PC-9 (cell line): ENCODE results near the gene EWSR1. TPM values are rescaled to one million over a fixed set of nuclear protein-coding genes. Genes with fewer than 3 reads are reported as not detected.

Experiments
- BruUV-seq: library from RNA; stranded (reverse); fragments of 400-500 nt; replicated peaks from 2 replicates; lab custom pipeline; 2021; lab: Mats Ljungman, UMichigan
- CTCF ChIA-PET: fragments of 300-600 bp; sonication (Branson Sonifier 250); formaldehyde crosslinking; loops from one replicate; lab custom pipeline; 2022; ENCODE audit warnings: antibody characterized with exemption; lab: Charles Lee
- POLR2A ChIA-PET: fragments of 300-600 bp; sonication (Branson Sonifier 250); formaldehyde crosslinking; loops from one replicate; lab custom pipeline; 2022; ENCODE audit warnings: antibody characterized with exemption; ENCODE audit not compliant: unreplicated experiment; lab: Charles Lee
- DNase-seq, 2 experiments: peaks; one replicate each; pipeline versions ENCODE4 v3.0.0 to v3.0.0-alpha.2; 2015 to 2022; ENCODE audit warnings: mixed read lengths in 1 of 2
- H2AFZ ChIP-seq: fragments of 200-600 bp; sonication (generic); 2 replicates; pipeline ENCODE4 v1.8.1; 2017; ENCODE audit warnings: antibody characterized with exemption
- H3F3A ChIP-seq: fragments of 200-600 bp; sonication (generic); 2 replicates; pipeline ENCODE4 v1.8.1; 2017; ENCODE audit warnings: antibody characterized with exemption, mild to moderate bottlenecking, low read depth; ENCODE audit not compliant: insufficient read depth
- H3K27ac ChIP-seq: fragments of 200-600 bp; sonication (generic); 2 replicates; pipeline ENCODE4 v1.6.1; 2016; ENCODE audit warnings: mixed run types
- H3K27me3 ChIP-seq: fragments of 200-600 bp; sonication (generic); 2 replicates; pipeline ENCODE4 v1.6.1; 2016; ENCODE audit warnings: low read depth, mixed run types; ENCODE audit not compliant: insufficient read depth
- H3K36me3 ChIP-seq: fragments of 200-600 bp; sonication (generic); 2 replicates; pipeline ENCODE4 v1.6.1; 2016; ENCODE audit warnings: low read depth, mixed run types
- H3K4me1 ChIP-seq: fragments of 200-600 bp; sonication (generic); replicated peaks from 2 replicates; pipeline ENCODE4 v1.6.1; 2016; ENCODE audit warnings: mixed run types; ENCODE audit not compliant: insufficient read depth
- H3K4me2 ChIP-seq: fragments of 200-600 bp; sonication (generic); 2 replicates; pipeline ENCODE4 v1.6.1; 2017; ENCODE audit warnings: mixed run types
- H3K4me3 ChIP-seq: fragments of 200-600 bp; sonication (generic); 2 replicates; pipeline ENCODE4 v1.6.1; 2016; ENCODE audit warnings: mixed run types
- H3K79me2 ChIP-seq: fragments of 200-600 bp; sonication (generic); 2 replicates; pipeline ENCODE4 v1.6.1; 2017; ENCODE audit warnings: low read depth, mixed run types
- H3K9me2 ChIP-seq: fragments of 200-600 bp; sonication (generic); 2 replicates; pipeline ENCODE4 v1.8.1; 2017; ENCODE audit warnings: mild to moderate bottlenecking; ENCODE audit not compliant: insufficient read depth
- H3K9me3 ChIP-seq: fragments of 200-600 bp; sonication (generic); 2 replicates; pipeline ENCODE4 v1.8.1; 2016; ENCODE audit warnings: low read depth; ENCODE audit not compliant: insufficient read depth
- H4K20me1 ChIP-seq: fragments of 200-600 bp; sonication (generic); 2 replicates; pipeline ENCODE4 v1.8.1; 2017; ENCODE audit not compliant: insufficient read depth
- EZH2 ChIP-seq: fragments of 200-600 bp; sonication (generic); IDR thresholded peaks from 2 replicates; pipeline ENCODE4 v1.8.0; 2017; ENCODE audit warnings: antibody characterized with exemption, low read depth
- intact Hi-C: fragments of 100-400 bp; cut with micrococcal nuclease; formaldehyde crosslinking; loops from one replicate; pipeline ENCODE4 v1.10.0; 2022; ENCODE audit not compliant: unreplicated experiment
- total RNA-seq: library from RNA; stranded (reverse); gene quantifications from 2 replicates; pipeline ENCODE4 v1.2.3, GENCODE V29; 2021
- TF ChIP-seq, protein P1 (sequence below): fragments of 200-600 bp; sonication (generic); conservative IDR thresholded peaks from 2 replicates; pipeline ENCODE4 v1.6.1; 2017; ENCODE audit warnings: mixed run types, antibody characterized with exemption, mild to moderate bottlenecking, moderate library complexity

The EWSR1 gene
- total RNA-seq, 1 experiment from 2014 or later: 200 TPM

DNA sequence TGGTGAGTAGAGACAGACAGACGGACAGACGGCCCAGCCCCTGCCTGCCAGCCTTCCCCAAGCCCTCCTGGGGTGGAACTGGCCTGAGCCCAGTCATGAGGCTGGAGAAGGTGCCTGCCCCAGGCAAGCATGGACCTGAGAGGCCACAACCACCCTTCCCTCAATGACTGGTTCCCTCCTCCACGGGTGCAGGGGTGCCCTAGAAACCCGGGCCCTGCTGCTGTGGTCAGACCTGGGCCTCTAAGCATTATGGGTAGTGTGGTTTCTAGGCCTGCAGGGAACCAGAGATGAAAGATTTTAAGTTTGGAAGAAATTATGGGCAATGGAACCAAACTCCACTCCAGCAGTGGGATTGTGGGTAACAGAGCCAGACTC is 13.8 kb upstream of the EWSR1 start:
- H3K4me3 ChIP-seq: no peak overlapping the region
- no peaks in the 10 kb centered on the region for H3K9me2 ChIP-seq
- no peaks in the 10 kb centered on the region for H4K20me1 ChIP-seq
- H3K36me3 ChIP-seq: no peaks in the 10 kb centered on the region
- no peaks in the 10 kb centered on the region for H3K79me2 ChIP-seq
- H2AFZ ChIP-seq: no peak overlapping the region
- TF ChIP-seq EZH2: no peak
- TF ChIP-seq, protein P1, sequence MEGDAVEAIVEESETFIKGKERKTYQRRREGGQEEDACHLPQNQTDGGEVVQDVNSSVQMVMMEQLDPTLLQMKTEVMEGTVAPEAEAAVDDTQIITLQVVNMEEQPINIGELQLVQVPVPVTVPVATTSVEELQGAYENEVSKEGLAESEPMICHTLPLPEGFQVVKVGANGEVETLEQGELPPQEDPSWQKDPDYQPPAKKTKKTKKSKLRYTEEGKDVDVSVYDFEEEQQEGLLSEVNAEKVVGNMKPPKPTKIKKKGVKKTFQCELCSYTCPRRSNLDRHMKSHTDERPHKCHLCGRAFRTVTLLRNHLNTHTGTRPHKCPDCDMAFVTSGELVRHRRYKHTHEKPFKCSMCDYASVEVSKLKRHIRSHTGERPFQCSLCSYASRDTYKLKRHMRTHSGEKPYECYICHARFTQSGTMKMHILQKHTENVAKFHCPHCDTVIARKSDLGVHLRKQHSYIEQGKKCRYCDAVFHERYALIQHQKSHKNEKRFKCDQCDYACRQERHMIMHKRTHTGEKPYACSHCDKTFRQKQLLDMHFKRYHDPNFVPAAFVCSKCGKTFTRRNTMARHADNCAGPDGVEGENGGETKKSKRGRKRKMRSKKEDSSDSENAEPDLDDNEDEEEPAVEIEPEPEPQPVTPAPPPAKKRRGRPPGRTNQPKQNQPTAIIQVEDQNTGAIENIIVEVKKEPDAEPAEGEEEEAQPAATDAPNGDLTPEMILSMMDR: no peak
- no peaks in the 10 kb centered on the region for H3K27me3 ChIP-seq
- H3K4me2 ChIP-seq: no peak overlapping the region
- intact Hi-C loops: no loop called here
- no peak overlapping the region for H3K27ac ChIP-seq
- no peaks in the 10 kb centered on the region for H3F3A ChIP-seq
- BruUV-seq: no TSS peak
- ChIA-PET CTCF (no interaction called here), POLR2A (no interaction called here)
- H3K4me1 ChIP-seq: no peaks in the 10 kb centered on the region
- no peak for DNase-seq
- H3K9me3 ChIP-seq: no peaks in the 10 kb centered on the region

DNA sequence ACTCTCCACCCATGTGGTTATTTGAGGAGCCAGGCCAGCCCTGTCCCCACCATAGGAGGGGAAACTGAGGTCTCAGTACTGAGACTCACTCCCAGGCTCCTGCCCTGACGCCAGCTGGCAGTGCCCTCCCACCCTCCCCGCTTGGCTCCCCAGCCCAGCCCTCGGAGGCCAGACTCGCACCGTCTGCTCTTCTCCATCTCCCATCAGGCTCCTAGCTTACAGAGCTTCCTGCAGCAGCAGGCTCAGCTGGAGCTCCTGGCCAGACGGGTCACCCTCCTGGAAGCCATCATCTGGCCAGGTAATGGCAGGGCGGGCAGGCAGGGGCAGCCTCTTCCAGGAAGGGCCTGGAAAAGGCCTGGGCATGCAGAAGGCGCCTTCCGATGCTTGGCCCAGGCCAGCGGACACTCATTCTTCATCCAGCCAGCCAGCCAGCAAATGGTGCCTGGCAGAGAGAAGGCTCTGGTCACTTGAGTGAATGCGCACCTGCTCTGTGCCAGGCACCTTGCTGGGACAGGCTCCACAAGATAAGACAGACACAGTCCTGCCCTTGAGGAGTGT is 12.9 kb upstream of the EWSR1 start:
- CTCF ChIA-PET: no interaction called here
- POLR2A ChIA-PET: no interaction called here
- no peaks in the 10 kb centered on the region for H3F3A ChIP-seq
- H3K36me3 ChIP-seq: no peaks in the 10 kb centered on the region
- no peaks in the 10 kb centered on the region for H3K79me2 ChIP-seq
- no peaks in the 10 kb centered on the region for H3K4me1 ChIP-seq
- DNase-seq: no peak
- H2AFZ ChIP-seq: no peak overlapping the region
- BruUV-seq: no TSS peak
- H3K4me3 ChIP-seq: no peak overlapping the region
- no peaks in the 10 kb centered on the region for H3K9me3 ChIP-seq
- TF ChIP-seq EZH2: no peak
- TF ChIP-seq, protein P1: no peak
- no peaks in the 10 kb centered on the region for H3K9me2 ChIP-seq
- intact Hi-C loops: no loop called here
- H3K4me2 ChIP-seq: no peak overlapping the region
- H4K20me1 ChIP-seq: no peaks in the 10 kb centered on the region
- H3K27ac ChIP-seq: no peak overlapping the region
- H3K27me3 ChIP-seq: no peaks in the 10 kb centered on the region

DNA sequence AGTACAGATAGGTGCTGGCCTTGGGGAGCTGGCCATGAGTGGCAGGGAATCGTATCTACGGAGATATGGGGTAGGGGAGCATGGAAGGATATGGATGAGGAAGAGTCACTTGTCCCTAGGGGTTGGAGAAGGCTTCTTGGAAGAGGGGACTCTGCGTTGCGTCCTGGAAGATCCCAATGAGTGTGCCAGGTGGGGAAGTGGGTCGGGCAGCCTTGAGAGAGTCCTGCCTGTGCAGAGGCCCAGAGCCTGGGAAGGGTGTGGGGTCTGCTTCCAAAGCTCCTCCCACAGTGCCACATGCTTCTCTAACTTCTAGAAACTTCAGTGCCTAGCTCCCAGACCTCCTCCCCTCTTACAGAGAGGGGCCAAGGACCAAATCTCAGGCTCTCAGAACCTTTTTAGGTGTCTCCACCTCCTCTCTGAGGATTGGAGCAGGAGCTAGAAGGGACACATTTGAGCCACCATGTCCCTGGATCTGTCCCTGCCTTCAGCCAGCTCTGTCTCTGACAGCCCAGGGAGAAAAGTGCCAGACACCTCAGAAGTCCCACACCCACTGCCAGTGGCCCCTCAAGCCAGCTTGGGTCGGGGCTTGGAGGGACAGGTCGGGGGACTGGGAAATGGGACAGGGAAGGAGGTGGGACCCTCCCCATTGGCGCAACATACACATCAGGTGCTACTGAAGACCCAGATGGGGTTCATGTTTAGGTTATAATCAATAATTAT is 11.3 kb upstream of the EWSR1 start:
- BruUV-seq: no TSS peak
- Histone ChIP-seq H3K27ac (no peak overlapping the region), H3K79me2 (no peaks in the 10 kb centered on the region), H3K4me1 (no peaks in the 10 kb centered on the region), H3K36me3 (no peaks in the 10 kb centered on the region), H3K4me3 (no peak overlapping the region), H3K9me2 (no peaks in the 10 kb centered on the region), H3K9me3 (no peaks in the 10 kb centered on the region), H3K27me3 (no peaks in the 10 kb centered on the region), H3F3A (0 out of 2 replicates have a peak, but pooled peaks cover under 1% of the 10 kb centered on the region), H3K4me2 (no peak overlapping the region), H4K20me1 (no peaks in the 10 kb centered on the region), H2AFZ (no peak overlapping the region)
- intact Hi-C loops: no loop called here
- ChIA-PET CTCF (no interaction called here), POLR2A (no interaction called here)
- DNase-seq: no peak
- no peak for TF ChIP-seq EZH2
- TF ChIP-seq, protein P1: no peak
